NCI-H187 (cell line): Measurements from ENCODE around the gene CSTPP1.
"Not testable (repeated sequence)": the region's sequence is repeated elsewhere in the genome, so short reads cannot be mapped to it uniquely, and the experiment has no call there.

Experiments
- DNase-seq, 2 experiments: peaks; one replicate each; lab custom pipeline; 2025; lab: John Stamatoyannopoulos, UW

The CSTPP1 gene

GRCh38 chr11:47099918-47100315, 163.4 kb downstream of the CSTPP1 start:
- DNase-seq = no peak

DNA sequence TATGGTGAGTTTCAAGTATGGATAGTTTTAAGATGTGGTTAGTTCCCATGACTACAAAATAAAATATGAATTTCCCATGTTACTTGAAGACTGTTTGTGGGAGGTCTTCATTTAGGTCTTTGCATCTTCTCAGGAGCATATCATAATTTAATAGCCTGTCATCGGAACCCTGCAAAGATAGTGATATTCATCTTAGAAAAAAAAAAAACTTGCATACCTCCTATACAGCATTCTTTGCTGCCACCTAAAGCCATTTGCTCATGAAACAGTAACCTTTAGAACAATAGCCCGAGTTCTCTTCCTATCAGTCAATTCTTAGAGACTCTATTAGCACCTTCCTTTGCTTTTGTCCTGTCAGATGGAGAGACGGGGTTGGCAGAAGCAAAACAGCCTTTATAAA, 164.8 kb downstream of the CSTPP1 start:
- no peak for DNase-seq

DNA sequence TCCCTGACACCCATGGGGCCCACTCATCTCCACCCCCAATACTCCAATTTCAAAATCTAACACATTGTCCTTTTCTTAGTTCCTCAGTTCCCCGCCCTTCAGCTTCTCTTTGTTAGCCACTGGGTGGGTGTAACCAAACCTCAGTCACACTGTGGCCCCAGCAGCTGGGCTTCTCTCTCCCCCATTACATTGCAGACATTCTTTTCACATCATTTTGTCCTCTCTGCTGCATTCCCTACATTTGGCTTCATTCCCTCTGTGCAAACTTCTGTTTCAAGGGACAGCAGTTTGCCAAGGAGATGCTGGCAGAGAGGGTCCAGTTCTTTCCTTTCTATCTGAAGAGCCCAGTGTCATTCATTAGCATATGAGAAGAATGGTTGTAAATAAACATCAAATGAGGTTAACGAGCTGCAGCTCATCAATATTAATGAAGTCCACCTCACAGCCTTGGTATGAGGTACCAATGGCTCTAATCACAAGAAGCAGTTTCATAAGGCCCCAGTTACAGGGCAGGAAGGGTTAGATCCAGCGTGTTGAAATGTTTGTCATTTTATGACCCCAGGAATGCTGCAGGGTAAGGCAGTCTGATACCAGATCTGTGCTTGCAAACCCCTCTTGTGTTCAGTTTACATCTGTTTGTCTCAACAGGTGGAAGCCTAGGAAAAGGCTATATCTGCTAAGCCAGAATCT, 167.8 kb downstream of the CSTPP1 start:
- DNase-seq = no peak

GRCh38 chr11:47105541-47105940, 169.0 kb downstream of the CSTPP1 start:
- DNase-seq = no peak

DNA sequence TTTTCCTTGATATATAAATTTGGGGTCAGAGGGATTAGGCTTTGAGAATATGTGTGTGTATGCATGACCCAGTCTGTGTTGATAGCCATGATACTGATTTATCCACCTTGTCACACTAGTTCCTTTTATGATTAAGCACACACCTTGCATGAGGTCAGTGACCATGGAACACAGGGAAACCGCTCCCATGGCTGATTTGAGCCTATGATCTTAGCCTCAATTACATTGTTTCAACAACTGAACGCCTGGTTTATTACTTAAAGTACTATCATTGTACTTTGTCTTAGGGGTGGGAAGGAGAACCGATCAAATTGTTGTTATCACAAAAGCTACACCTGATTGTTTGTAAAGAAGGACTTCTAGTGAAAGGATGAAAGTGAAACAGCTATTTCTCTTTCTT, 169.4 kb downstream of the CSTPP1 start:
- DNase-seq = no peak

- DNase-seq = no peak
These were observed 170.3 kb downstream of the CSTPP1 start for GRCh38 chr11:47106798-47107411.

GRCh38 chr11:47107744-47108143, 171.2 kb downstream of the CSTPP1 start:
- DNase-seq = no peak

DNA sequence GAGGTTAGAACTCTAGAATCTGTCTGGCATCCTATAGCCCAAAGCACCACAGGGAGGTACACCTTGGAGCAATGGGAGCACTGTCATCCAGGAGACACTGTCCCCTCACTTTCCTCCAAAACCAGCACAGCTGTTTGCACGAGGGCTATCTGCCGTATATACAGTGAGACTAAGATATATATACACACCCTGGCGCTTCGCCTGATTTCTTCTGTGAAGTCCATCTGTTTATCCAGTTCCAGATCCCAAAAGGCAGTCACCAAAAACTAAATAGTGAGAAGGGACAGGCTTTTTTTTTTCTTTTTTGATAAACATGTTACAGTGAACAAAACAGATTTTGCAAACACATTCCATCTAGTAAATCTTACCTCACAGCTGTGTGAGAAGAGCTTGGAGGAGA, 171.7 kb downstream of the CSTPP1 start:
- DNase-seq = no peak

GRCh38 chr11:47109051-47109726, 172.6 kb downstream of the CSTPP1 start:
- no peak for DNase-seq

GRCh38 chr11:47109727-47110246, 173.2 kb downstream of the CSTPP1 start:
- DNase-seq = peak in 1 of 2 experiments; percentile 30

GRCh38 chr11:47111318-47111804, 174.8 kb downstream of the CSTPP1 start:
- DNase-seq = peak; percentile 95 to 97

GRCh38 chr11:47112941-47113340, 176.4 kb downstream of the CSTPP1 start:
- not testable (repeated sequence) for DNase-seq

- peak; percentile 85 for DNase-seq
These were observed 182.6 kb downstream of the CSTPP1 start for GRCh38 chr11:47118958-47119688.

GRCh38 chr11:47121056-47121455, 184.5 kb downstream of the CSTPP1 start:
- no peak for DNase-seq

DNA sequence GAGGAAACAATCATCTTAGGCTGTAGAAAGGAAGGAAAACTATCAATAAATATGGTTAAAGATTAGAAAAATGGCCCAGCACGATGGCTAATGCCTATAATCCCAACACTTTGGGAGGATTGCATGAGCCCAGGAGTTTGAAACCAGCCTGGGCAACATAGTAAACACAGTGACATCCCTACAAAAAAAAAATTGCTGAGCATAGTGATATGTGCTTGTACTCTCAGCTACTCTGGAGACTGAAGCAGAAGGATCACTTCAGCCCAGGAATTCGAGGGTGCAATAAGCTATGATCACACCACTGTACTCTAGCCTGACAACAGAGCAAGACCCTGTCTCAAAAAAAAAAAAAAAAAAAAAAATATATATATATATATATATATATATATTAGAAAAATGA, 185.2 kb downstream of the CSTPP1 start:
- no peak for DNase-seq

DNA sequence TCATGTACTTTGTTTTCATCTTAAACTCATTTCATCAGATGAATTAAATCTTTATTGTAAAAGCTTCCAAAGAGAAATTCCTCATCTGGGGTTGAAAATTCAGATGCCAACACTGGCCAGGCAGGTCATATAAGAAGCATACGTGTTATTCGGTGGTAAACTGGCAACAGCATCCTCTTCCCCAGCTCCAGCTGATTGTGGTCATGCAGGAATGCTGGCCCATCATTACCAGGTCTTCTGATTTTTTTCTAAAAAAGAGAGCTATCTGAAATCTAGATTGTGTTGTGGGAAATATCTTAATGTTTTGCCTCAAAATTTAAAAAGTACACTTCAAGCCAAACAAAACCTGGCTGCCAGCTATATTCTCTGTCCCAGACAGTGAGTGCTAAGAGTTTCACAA, 186.5 kb downstream of the CSTPP1 start:
- no peak for DNase-seq

DNA sequence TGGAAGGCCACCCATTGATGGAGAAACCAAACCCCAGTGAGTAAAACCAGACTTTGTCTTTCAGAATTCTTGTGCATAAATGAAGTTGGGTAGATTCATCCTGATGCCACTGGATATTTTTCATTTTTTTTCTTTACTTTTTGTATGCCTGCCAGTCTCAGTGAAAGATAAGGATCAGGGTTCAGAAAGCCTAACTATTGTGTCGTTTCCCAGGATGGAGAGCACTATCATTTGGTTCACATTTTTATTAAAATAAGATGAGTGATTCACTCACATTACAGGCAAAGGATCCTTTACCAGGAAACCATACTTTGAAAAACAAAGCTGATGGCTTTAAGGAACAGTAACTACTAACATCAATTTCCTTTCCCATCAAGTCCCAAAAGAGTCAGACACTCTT, 188.1 kb downstream of the CSTPP1 start:
- DNase-seq = no peak

DNA sequence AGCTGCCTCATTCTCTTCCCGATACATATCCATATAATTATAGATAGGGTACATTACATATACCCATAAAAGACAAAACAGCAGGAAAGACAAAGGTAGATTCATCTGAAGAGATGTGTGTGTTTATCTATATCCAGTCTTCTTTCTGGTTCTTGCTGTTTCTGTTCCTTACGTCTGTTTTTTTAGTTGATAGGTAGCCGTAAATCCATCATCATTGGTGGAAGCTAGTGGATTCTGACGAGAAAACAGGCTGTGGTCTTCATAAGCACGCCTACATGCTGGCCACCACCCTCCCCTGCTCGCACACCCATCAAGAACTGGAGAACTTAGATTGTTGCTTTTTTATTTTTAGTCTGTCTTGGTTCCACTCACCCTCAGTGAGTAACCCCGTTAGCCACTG, 188.5 kb downstream of the CSTPP1 start:
- DNase-seq = no peak

GRCh38 chr11:47127213-47127612, 190.7 kb downstream of the CSTPP1 start:
- no peak for DNase-seq

- DNase-seq = peak; percentile 82 to 84
These were observed 194.0 kb downstream of the CSTPP1 start for GRCh38 chr11:47130543-47130942.

GRCh38 chr11:47131136-47131535, 194.6 kb downstream of the CSTPP1 start:
- DNase-seq = no peak

GRCh38 chr11:47132490-47132889, 195.9 kb downstream of the CSTPP1 start:
- DNase-seq = no peak
